Nephron (organoid): ENCODE results near the gene MYH3.

Source experiments
- H3K27ac Mint-ChIP-seq, 3 experiments: 2 replicates each; pipeline ENCODE4 v1.8.0; 2020; ENCODE audit warnings: mixed read lengths in 3 of 3, mild to moderate bottlenecking in 2 of 3, moderate library complexity in 1 of 3
- H3K27me3 Mint-ChIP-seq: 2 replicates; pipeline ENCODE4 v1.8.0; 2021; ENCODE audit warnings: low read depth, mild to moderate bottlenecking, moderate library complexity, mixed read lengths
- H3K36me3 Mint-ChIP-seq: 2 replicates; pipeline ENCODE4 v1.8.0; 2020; ENCODE audit warnings: low read depth, mixed read lengths
- H3K4me1 Mint-ChIP-seq: 2 replicates; pipeline ENCODE4 v1.8.0; 2020; ENCODE audit warnings: mixed read lengths
- H3K4me3 Mint-ChIP-seq, 3 experiments: 2 replicates each; pipeline ENCODE4 v1.8.0; 2020; ENCODE audit warnings: mild to moderate bottlenecking in 3 of 3, mixed read lengths in 3 of 3, moderate library complexity in 2 of 3
- H3K9me3 Mint-ChIP-seq: 2 replicates; pipeline ENCODE4 v1.8.0; 2020; ENCODE audit warnings: mixed read lengths
- CTCF ChIP-seq, 3 experiments: fragments of 200-600 bp; sonication (generic); IDR thresholded peaks; one replicate each; pipeline ENCODE4 v1.5.0; 2021; ENCODE audit warnings: antibody characterized with exemption in 3 of 3; ENCODE audit not compliant: unreplicated experiment in 3 of 3

MYH3 gene

DNA sequence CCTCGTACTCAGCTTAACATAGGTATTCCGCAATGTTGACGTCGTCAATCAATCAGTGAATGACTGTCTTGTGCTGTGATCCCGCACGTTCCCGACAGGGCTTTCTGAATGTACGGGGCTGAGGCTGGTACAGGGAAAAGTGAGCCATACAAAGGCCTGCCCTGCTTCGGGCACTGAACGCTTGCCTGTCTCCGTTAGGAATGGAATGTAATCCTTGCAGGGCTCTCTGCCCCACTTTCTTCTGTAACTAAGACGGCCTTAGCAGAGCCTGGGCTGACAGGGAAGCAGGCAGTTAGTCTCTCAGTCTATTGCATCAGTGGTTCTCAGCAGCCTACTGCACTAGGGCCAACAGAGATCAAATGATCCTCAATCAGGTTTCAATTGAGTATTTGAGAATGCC is 16.2 kb upstream of the MYH3 start:
- Mint-ChIP-seq H3K27me3 (no peaks in the 10 kb centered on the region), H3K4me1 (peaks cover 30% of the 10 kb centered on the region), H3K36me3 (peaks cover 28% of the 10 kb centered on the region), H3K27ac (no peak overlapping the region), H3K4me3 (no peak overlapping the region), H3K9me3 (no peaks in the 10 kb centered on the region)
- no peak for TF ChIP-seq CTCF (IDR thresholded peaks at IDR 0.05; ENCODE audit: unreplicated experiment in 3 of 3)

DNA sequence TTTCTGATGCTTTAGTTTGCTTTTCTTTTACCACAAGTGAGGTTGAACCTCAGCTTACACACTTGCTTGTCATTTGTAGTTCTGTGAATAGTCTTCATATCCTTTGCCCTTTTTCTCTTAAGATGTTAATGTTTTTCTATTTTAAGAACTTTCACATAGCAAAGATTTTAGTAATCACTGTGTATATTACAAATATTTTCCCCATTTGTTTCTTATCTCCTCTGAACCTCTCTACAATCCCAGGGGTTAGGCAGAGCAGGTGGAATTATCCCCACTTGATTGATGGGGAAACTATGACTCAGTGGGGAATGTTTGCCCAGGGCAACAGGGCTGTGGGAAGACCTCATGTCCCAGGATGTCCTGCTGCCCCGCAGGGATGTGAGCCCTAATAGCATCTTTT is 11.7 kb upstream of the MYH3 start:
- Mint-ChIP-seq H3K27me3 (no peaks in the 10 kb centered on the region), H3K4me3 (no peak overlapping the region), H3K4me1 (peaks cover 44% of the 10 kb centered on the region), H3K27ac (no peak overlapping the region), H3K36me3 (peaks cover 4% of the 10 kb centered on the region), H3K9me3 (no peaks in the 10 kb centered on the region)
- TF ChIP-seq CTCF (IDR thresholded peaks at IDR 0.05; ENCODE audit: unreplicated experiment in 3 of 3), result no peak

DNA sequence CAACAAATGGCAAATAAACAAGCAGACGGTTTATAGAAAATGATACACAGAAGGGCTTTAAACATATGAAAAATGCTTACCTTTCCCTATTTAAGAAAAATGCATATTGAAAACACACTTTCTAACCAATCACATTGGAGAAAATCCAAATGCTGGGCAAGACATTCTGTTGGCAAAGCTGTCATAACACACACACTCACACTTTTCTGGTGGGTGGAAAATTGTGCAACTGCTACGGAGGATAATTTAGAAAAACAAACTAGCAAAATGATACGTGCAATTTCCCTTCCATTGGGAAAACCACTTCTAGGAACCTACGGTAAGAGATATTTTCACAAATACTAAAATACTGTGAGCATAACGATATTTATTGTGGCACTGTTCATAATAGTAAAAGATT is 9.8 kb upstream of the MYH3 start:
- Mint-ChIP-seq H3K4me1 (peaks cover 36% of the 10 kb centered on the region), H3K9me3 (no peaks in the 10 kb centered on the region), H3K27me3 (no peaks in the 10 kb centered on the region), H3K27ac (no peak overlapping the region), H3K36me3 (no peaks in the 10 kb centered on the region), H3K4me3 (no peak overlapping the region)
- no peak for TF ChIP-seq CTCF (IDR thresholded peaks at IDR 0.05; ENCODE audit: unreplicated experiment in 3 of 3)

- Mint-ChIP-seq H3K27ac (peak overlapping the region; percentile 8 to 72 (median 32)), H3K27me3 (no peaks in the 10 kb centered on the region), H3K4me3 (peak overlapping the region in 2 of 3 experiments; percentile 3 to 19), H3K36me3 (peaks cover 2% of the 10 kb centered on the region), H3K4me1 (peaks cover 41% of the 10 kb centered on the region), H3K9me3 (no peaks in the 10 kb centered on the region)
- TF ChIP-seq CTCF (IDR thresholded peaks at IDR 0.05; ENCODE audit: unreplicated experiment in 3 of 3), result no peak
Observed at GRCh38 chr17:10664571-10664970, 7.5 kb upstream of the MYH3 start.

DNA sequence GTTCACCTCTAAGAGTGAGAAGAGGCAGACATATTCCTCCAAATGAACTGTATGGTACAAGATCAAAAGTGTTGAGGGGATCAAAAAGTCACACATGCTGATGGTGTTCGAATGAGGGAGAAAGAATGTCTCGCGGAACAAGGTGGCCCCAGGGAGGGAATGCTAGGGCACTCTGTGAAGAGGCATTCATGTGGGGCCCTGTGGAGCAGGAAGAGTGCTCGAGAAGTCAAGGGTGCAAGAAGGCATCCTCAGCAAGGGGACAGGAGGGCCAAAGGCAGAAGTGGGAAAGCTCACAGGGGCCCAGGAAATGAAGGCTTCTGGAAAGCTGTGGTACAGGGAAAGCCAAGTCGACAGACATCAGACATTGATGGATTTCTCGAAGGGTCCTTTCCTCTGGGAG is 6.1 kb upstream of the MYH3 start:
- Mint-ChIP-seq H3K36me3 (peaks cover 6% of the 10 kb centered on the region), H3K27me3 (no peaks in the 10 kb centered on the region), H3K9me3 (no peaks in the 10 kb centered on the region), H3K4me3 (peak overlapping the region in 2 of 3 experiments; percentile 30 to 43), H3K4me1 (peaks cover 47% of the 10 kb centered on the region), H3K27ac (peak overlapping the region in 1 of 3 experiments; percentile 8)
- no peak for TF ChIP-seq CTCF (IDR thresholded peaks at IDR 0.05; ENCODE audit: unreplicated experiment in 3 of 3)

DNA sequence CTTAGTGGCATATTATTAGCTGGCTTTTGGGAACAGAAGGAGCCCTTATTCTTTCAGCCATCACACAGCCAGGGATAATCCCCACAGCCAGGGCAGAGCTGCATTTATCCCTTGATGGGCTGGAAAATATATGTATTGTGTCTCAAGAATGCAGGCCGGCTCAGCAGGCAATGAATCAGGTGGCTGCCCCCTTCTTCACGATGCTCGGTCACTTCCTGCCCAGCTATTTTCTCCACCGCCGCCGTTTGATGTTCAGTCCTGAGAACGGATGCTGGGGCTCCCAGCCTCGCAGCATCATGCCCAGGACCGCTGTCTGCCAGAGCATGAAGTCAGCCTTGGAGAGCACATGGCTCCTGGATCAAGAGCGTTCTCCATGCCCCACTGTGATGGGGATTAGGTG is 4.3 kb upstream of the MYH3 start:
- Mint-ChIP-seq H3K36me3 (peaks cover 6% of the 10 kb centered on the region), H3K4me3 (peak overlapping the region in 2 of 3 experiments; percentile 21 to 74), H3K27me3 (peaks cover 4% of the 10 kb centered on the region), H3K4me1 (peaks cover 47% of the 10 kb centered on the region), H3K27ac (peak overlapping the region in 2 of 3 experiments; percentile 72 to 88), H3K9me3 (no peaks in the 10 kb centered on the region)
- no peak for TF ChIP-seq CTCF (IDR thresholded peaks at IDR 0.05; ENCODE audit: unreplicated experiment in 3 of 3)
